ENCODE measurements around the gene BCKDHA. TPM values are rescaled to one million over a fixed set of nuclear protein-coding genes. Genes with fewer than 3 reads are reported as not detected.

Gene BCKDHA
- total and polyA plus RNA-seq, 8 donors: 1.8 to 80.6 (median 43.1) TPM

Small RNAs within 50 kb of the gene (small RNA-seq; reads per million reads assigned to genes)
- gene RF00017: 0 reads per million in 4 donors

Other genes with a start within 250 kb of the BCKDHA start
- gene CYP2S1, start 204.6 kb upstream of the BCKDHA start, total RNA-seq: 10 to 100 TPM; 13.4 to 85.3 (median 39.7) TPM
- gene CYP2S1, start 204.6 kb upstream of the BCKDHA start, polyA plus RNA-seq: 10 to 100 TPM in 2 of 3 donors, 1 to 10 TPM in 1; 7.9 to 19.9 (median 15.5) TPM
- gene AXL, start 178.6 kb upstream of the BCKDHA start, total RNA-seq: 10 to 100 TPM; 14.8 to 48.7 (median 38.9) TPM
- 1 to 10 TPM; 6.1 to 8.4 (median 7.0) TPM for gene AXL, start 178.6 kb upstream of the BCKDHA start, polyA plus RNA-seq
- 100 to 1,000 TPM in 3 of 5 donors, 10 to 100 TPM in 2; 47.8 to 319 (median 104) TPM for gene HNRNPUL1, start 133.4 kb upstream of the BCKDHA start, total RNA-seq
- gene HNRNPUL1, start 133.4 kb upstream of the BCKDHA start, polyA plus RNA-seq: 10 to 100 TPM; 64.2 to 89.0 (median 84.0) TPM
- 10 to 100 TPM in 3 of 5 donors, 1 to 10 TPM in 2; 2.2 to 62.6 (median 19.7) TPM for gene CCDC97, start 87.6 kb upstream of the BCKDHA start, total RNA-seq
- 10 to 100 TPM in 2 of 3 donors, 1 to 10 TPM in 1; 9.8 to 13.7 (median 13.0) TPM for gene CCDC97, start 87.6 kb upstream of the BCKDHA start, polyA plus RNA-seq
- 10 to 100 TPM in 3 of 5 donors, 1 to 10 TPM in 2; 1.3 to 54.3 (median 13.6) TPM for gene TGFB1, start 43.9 kb upstream of the BCKDHA start, total RNA-seq
- 10 to 100 TPM; 10.2 to 15.6 (median 15.4) TPM for gene TGFB1, start 43.9 kb upstream of the BCKDHA start, polyA plus RNA-seq
- 10 to 100 TPM in 1 of 5 donors, 1 to 10 TPM in 2, under 1 TPM in 1, not detected in 1; 0.58 to 20.3 (median 5.3) TPM for gene B9D2, start 33.7 kb upstream of the BCKDHA start, total RNA-seq
- 10 to 100 TPM in 2 of 3 donors, 1 to 10 TPM in 1; 9.2 to 17.4 (median 10.7) TPM for gene B9D2, start 33.7 kb upstream of the BCKDHA start, polyA plus RNA-seq
- 10 to 100 TPM in 2 of 5 donors, 1 to 10 TPM in 3; 2.3 to 76.3 (median 8.2) TPM for gene TMEM91, start 21.3 kb upstream of the BCKDHA start, total RNA-seq
- gene TMEM91, start 21.3 kb upstream of the BCKDHA start, polyA plus RNA-seq: 10 to 100 TPM; 14.8 to 33.9 (median 22.4) TPM
- 100 to 1,000 TPM in 1 of 5 donors, 10 to 100 TPM in 3, 1 to 10 TPM in 1; 4.8 to 131 (median 18.7) TPM for gene EXOSC5, start 459 bp upstream of the BCKDHA start, total RNA-seq
- 10 to 100 TPM; 21.8 to 48.0 (median 26.0) TPM for gene EXOSC5, start 459 bp upstream of the BCKDHA start, polyA plus RNA-seq
- gene B3GNT8, start 29.6 kb downstream of the BCKDHA start, total RNA-seq: 100 to 1,000 TPM in 1 of 5 donors, 1 to 10 TPM in 1, under 1 TPM in 1, not detected in 2; 0.92 to 158 (median 1.7) TPM
- gene B3GNT8, start 29.6 kb downstream of the BCKDHA start, polyA plus RNA-seq: 1 to 10 TPM; 4.6 to 9.9 (median 6.1) TPM
- gene DMAC2, start 42.1 kb downstream of the BCKDHA start, total RNA-seq: 10 to 100 TPM in 4 of 5 donors, 1 to 10 TPM in 1; 8.2 to 50.0 (median 36.4) TPM
- 10 to 100 TPM; 44.1 to 50.9 (median 48.1) TPM for gene DMAC2, start 42.1 kb downstream of the BCKDHA start, polyA plus RNA-seq
- gene ERICH4, start 45.3 kb downstream of the BCKDHA start, total RNA-seq: not detected
- gene ERICH4, start 45.3 kb downstream of the BCKDHA start, polyA plus RNA-seq: not detected
- 1 to 10 TPM in 1 of 5 donors, not detected in 4; 2.0 TPM for gene CEACAM21, start 178.3 kb downstream of the BCKDHA start, total RNA-seq
- gene CEACAM21, start 178.3 kb downstream of the BCKDHA start, polyA plus RNA-seq: 1 to 10 TPM in 1 of 3 donors, under 1 TPM in 1, not detected in 1; 0.63 to 6.1 TPM
- gene CEACAM4, start 229.3 kb downstream of the BCKDHA start, total RNA-seq: 1 to 10 TPM in 2 of 5 donors, not detected in 3; 1.8 to 8.3 TPM
- under 1 TPM in 2 of 3 donors, not detected in 1; 0.63 to 0.92 TPM for gene CEACAM4, start 229.3 kb downstream of the BCKDHA start, polyA plus RNA-seq

Data from stomach (tissue), 8 donors.